ENCODE measurements around the gene CYSRT1.

The CYSRT1 gene

GRCh38 chr9:137219757-137220316 is 5.1 kb upstream of the CYSRT1 start:
- no peak overlapping the region for H3K4me3 ChIP-seq (ENCODE audit: low read length)
- TF ChIP-seq, protein P1, sequence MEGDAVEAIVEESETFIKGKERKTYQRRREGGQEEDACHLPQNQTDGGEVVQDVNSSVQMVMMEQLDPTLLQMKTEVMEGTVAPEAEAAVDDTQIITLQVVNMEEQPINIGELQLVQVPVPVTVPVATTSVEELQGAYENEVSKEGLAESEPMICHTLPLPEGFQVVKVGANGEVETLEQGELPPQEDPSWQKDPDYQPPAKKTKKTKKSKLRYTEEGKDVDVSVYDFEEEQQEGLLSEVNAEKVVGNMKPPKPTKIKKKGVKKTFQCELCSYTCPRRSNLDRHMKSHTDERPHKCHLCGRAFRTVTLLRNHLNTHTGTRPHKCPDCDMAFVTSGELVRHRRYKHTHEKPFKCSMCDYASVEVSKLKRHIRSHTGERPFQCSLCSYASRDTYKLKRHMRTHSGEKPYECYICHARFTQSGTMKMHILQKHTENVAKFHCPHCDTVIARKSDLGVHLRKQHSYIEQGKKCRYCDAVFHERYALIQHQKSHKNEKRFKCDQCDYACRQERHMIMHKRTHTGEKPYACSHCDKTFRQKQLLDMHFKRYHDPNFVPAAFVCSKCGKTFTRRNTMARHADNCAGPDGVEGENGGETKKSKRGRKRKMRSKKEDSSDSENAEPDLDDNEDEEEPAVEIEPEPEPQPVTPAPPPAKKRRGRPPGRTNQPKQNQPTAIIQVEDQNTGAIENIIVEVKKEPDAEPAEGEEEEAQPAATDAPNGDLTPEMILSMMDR (conservative IDR thresholded peaks at IDR 0.05; ENCODE audit: low read length): no peak
- DNase-seq (ENCODE audit: low read depth): no peak

- DNase-seq (ENCODE audit: low read depth): no peak
- TF ChIP-seq, protein P1 (conservative IDR thresholded peaks at IDR 0.05; ENCODE audit: low read length): no peak
- H3K4me3 ChIP-seq (ENCODE audit: low read length): no peak overlapping the region
Observed at GRCh38 chr9:137220317-137221094, 4.5 kb upstream of the CYSRT1 start.

DNA sequence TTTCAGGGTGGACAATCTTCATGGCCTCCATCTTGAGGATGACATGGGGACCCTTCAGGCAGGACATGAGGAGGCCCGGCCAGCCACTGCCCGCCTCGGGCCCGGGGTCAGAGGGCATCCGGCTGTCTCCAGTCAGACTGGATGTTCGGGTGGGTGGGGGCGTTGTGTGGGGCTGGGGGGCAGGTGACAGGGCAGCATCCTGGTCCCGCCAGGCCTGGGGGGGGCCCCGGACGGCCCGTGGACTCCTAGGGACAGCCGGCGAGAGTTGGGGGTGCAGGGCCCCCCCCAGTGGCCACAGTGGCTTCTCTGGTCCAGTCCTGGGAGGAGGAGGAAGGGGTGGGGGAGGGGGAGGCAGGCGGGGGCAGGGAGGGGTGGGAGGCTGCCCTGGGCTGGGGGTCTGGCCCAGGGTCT is 3.9 kb upstream of the CYSRT1 start:
- no peak overlapping the region for H3K4me3 ChIP-seq (ENCODE audit: low read length)
- TF ChIP-seq, protein P1 (conservative IDR thresholded peaks at IDR 0.05; ENCODE audit: low read length): no peak
- no peak for DNase-seq (ENCODE audit: low read depth)

- no peak for DNase-seq (ENCODE audit: low read depth)
- H3K4me3 ChIP-seq (ENCODE audit: low read length): peak overlapping the region; percentile 27
- TF ChIP-seq, protein P1 (conservative IDR thresholded peaks at IDR 0.05; ENCODE audit: low read length): no peak
Observed at GRCh38 chr9:137221506-137222111, 3.4 kb upstream of the CYSRT1 start.

DNA sequence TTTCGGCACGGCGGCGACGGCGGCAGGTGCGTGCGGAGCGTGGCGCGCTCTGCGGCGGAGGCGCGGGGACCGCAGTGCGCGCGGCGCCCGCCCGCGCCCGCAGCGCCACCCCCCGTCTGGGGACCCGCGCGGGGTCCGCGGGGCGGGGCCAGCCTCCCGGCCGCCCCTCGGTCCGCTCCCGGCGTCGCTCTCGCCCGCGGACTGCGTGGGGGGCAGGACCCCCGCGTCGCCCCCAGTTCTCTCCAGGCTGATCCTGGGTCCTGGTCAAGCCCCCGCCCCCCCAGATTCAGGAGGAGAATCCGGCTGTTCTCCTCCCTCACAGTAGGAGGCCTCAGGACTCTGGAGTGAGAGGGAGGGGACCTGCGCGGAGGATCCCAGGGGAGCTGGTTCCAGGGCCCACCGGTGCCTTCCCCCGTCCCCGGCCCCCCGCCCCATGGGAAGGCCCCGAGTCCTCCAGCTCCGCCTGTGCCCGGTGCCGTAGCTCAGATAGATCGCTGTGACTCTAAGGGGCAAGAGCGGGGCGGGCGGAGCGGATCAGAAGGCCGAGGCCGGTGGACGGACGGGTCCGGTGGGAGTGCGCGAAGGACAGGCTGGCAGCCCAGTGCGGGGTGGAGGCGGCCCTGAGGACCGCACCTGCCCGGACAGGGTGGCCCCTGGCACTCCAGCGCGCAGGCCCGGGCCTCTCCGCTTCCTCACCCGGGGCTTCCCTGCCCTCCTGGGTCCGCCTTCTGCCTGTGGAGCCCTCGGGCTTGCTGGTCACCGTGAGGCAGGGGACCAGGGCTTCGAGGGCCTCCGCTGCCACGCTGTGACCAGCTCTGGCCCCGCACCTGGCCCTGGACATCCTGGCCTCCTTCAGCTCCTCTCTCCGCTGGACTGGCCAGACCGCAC is 2.5 kb upstream of the CYSRT1 start, which contains the start of gene RNF208:
RNF208 (minus strand) TSS at position 51 of the 888 bp plus-strand sequence. CDS start 1,028 bp downstream, outside the sequence.
- H3K4me3 ChIP-seq (ENCODE audit: low read length): peak within 1 kb of the TSS; percentile 84
- no peak for DNase-seq (ENCODE audit: low read depth)
- TF ChIP-seq, protein P1 (conservative IDR thresholded peaks at IDR 0.05; ENCODE audit: low read length): no peak

GRCh38 chr9:137223078-137223970 is 1.6 kb upstream of the CYSRT1 start:
- peak overlapping the region; percentile 84 for H3K4me3 ChIP-seq (ENCODE audit: low read length)
- peak; percentile 97 for DNase-seq (ENCODE audit: low read depth)
- TF ChIP-seq, protein P1 (conservative IDR thresholded peaks at IDR 0.05; ENCODE audit: low read length): no peak
